Ovary (tissue), 9 donors: ENCODE measurements around the gene ZNF208. TPM values are rescaled to one million over a fixed set of nuclear protein-coding genes. Genes with fewer than 3 reads are reported as not detected.
A peak's percentile ranks its signal among the peaks of the same experiment; 100 is the strongest.
"Not testable (repeated sequence)": the region's sequence is repeated elsewhere in the genome, so short reads cannot be mapped to it uniquely, and the experiment has no call there.

Source experiments
- DNase-seq, 5 donors: peaks; one replicate each; pipeline ENCODE4 v3.0.0-alpha.2; 2019 to 2020
- H3K27ac ChIP-seq, 2 donors: fragments of 200-600 bp; one replicate each; pipeline versions ENCODE4 v1.5.1 to v1.8.0; 2019 to 2022
- H3K27me3 ChIP-seq: fragments of 200-600 bp; one replicate; pipeline ENCODE4 v1.8.0; 2022
- H3K36me3 ChIP-seq: fragments of 200-600 bp; sonication (generic); one replicate; pipeline ENCODE4 v1.5.1; 2019
- H3K4me1 ChIP-seq: one replicate; pipeline ENCODE4 v1.8.1; 2013; ENCODE audit warnings: mild to moderate bottlenecking, moderate library complexity; ENCODE audit not compliant: insufficient read depth
- H3K4me3 ChIP-seq: fragments of 200-600 bp; sonication (generic); one replicate; pipeline ENCODE4 v1.5.1; 2017
- H3K9me3 ChIP-seq, 2 donors: fragments of 200-600 bp in 1 of 2; sonication (generic) in 1 of 2; one replicate each; pipeline versions ENCODE4 v1.5.1 to v1.8.1; 2013 to 2019; ENCODE audit warnings: mild to moderate bottlenecking in 1 of 2, moderate library complexity in 1 of 2
- CTCF ChIP-seq, 3 donors: fragments of 450-650 bp in 2 of 3; fragments of 200-600 bp in 1 of 3; IDR thresholded peaks; one replicate each; pipeline versions ENCODE4 v1.5.1 to v1.8.0; 2016 to 2022; ENCODE audit warnings: antibody characterized with exemption in 3 of 3, mild to moderate bottlenecking in 1 of 3
- EP300 ChIP-seq: sonication (generic); formaldehyde crosslinking; IDR thresholded peaks from one replicate; pipeline ENCODE4 v1.6.1; 2017; ENCODE audit warnings: antibody characterized with exemption
- POLR2A ChIP-seq: fragments of 450-650 bp; IDR thresholded peaks from one replicate; pipeline ENCODE4 v1.6.1; 2017; ENCODE audit warnings: antibody characterized with exemption, mild to moderate bottlenecking, moderate library complexity
- WGBS, 3 donors: extraction: QIAGEN DNeasy Blood & Tissue Kit in 1 of 3; methylation state at CpG; one replicate each; pipeline versions ENCODE4 v1.1.5 to v1.1.7; 2013 to 2017; 5-methylcytosine and 5-hydroxymethylcytosine counted together
- intact Hi-C, 4 donors: fragments of 100-400 bp; cut with DNase I; formaldehyde crosslinking; loops; one replicate each; pipeline versions ENCODE4 v1.11.0 to v1.15.1; 2022 to 2023
- polyA plus RNA-seq, 2 donors: library from polyadenylated mRNA; stranded (reverse); fragments of 200-250 nt in 1 of 2; fragments of 350-450 nt in 1 of 2; fragmentation: Illumina TruSeq in 1 of 2; extraction: RNeasy Lipid Tissue Mini Kit (QIAGEN cat#74804) in 1 of 2; gene quantifications; one replicate each; pipeline ENCODE4 v1.2.3, GENCODE V29; 2013 to 2014
- total RNA-seq, 7 donors: library from RNA; depleted of rRNA in 2 of 7; stranded (reverse); fragments of >200 nt in 2 of 7; fragmentation: NEBNext Ultra II Directional in 3 of 7; extraction: Animal tissue kit (Norgen Biotek cat#: 25700) in 3 of 7; gene quantifications; one replicate each; pipeline versions ENCODE4 v1.1.0 to v1.2.4, GENCODE V29; 2016 to 2023
- donor health status: DM: no; HTN: no; CAD: no; lungs with moderate emphysema.
- donor health status: DM: no; HTN: no; CAD: no.
- donor health status: Bipolar disorder and iron deficiency.
- donor health status: DM: yes; HTN: yes; CAD: no.
- donor health status: DM: no; HTN: no; CAD: no.
- donor health status: DM: yes; HTN: yes; CAD: no.

Gene ZNF208
- total and polyA plus RNA-seq, 9 donors, result 1.3 to 47.5 (median 11.0) TPM

- WGBS, 3 donors, result 79 to 100% (median 94%) methylated on average over 1 of the region's 1 CpG
- intact Hi-C loops, result no loop called here
- no peak for DNase-seq
- H3K27ac ChIP-seq, result no peak overlapping the region
- no peaks in the 10 kb centered on the region for H3K36me3 ChIP-seq
- no peak overlapping the region for H3K4me3 ChIP-seq
- TF ChIP-seq POLR2A, result no peak
- TF ChIP-seq EP300, result no peak
- no peak for TF ChIP-seq CTCF (IDR thresholded peaks at IDR 0.05)
- H3K27me3 ChIP-seq, result no peaks in the 10 kb centered on the region
- H3K9me3 ChIP-seq, result no peaks in the 10 kb centered on the region
- no peaks in the 10 kb centered on the region for H3K4me1 ChIP-seq
These were observed 110.3 kb downstream of the ZNF208 start for GRCh38 chr19:21900401-21900800.

GRCh38 chr19:21891086-21891485, 119.7 kb downstream of the ZNF208 start:
- no peaks in the 10 kb centered on the region for H3K4me1 ChIP-seq
- TF ChIP-seq CTCF (IDR thresholded peaks at IDR 0.05) (no peak), EP300 (no peak), POLR2A (no peak)
- 88 to 100% (median 90%) methylated on average over 1 of the region's 1 CpG for WGBS, 3 donors
- no peak overlapping the region for H3K4me3 ChIP-seq
- no peaks in the 10 kb centered on the region for H3K36me3 ChIP-seq
- DNase-seq, result no peak
- H3K9me3 ChIP-seq, result no peaks in the 10 kb centered on the region
- intact Hi-C loops, result loop anchor here in 1 of 4 donors (10.0 kb wide), 1 partner anchor 346 kb away; no protein-coding TSS in a partner anchor
- no peaks in the 10 kb centered on the region for H3K27me3 ChIP-seq
- H3K27ac ChIP-seq, result no peak overlapping the region

GRCh38 chr19:21890017-21890416, 120.7 kb downstream of the ZNF208 start:
- 13 to 19% (median 13%) methylated on average over 7 to 9 of the region's 9 CpGs for WGBS, 3 donors
- intact Hi-C loops, result loop anchor here in 1 of 4 donors (10.0 kb wide), 1 partner anchor 345 kb away; no protein-coding TSS in a partner anchor

GRCh38 chr19:21885516-21885915, 125.2 kb downstream of the ZNF208 start:
- H3K27ac ChIP-seq, H3K27me3 ChIP-seq, H3K4me1 ChIP-seq, H3K9me3 ChIP-seq, H3K36me3 ChIP-seq, intact Hi-C loops, H3K4me3 ChIP-seq, DNase-seq: not testable (repeated sequence)
- 68 to 75% (median 74%) methylated on average over 2 of the region's 2 CpGs for WGBS, 3 donors

More at GRCh38 chr19:21890017-21890416, 120.7 kb downstream of the ZNF208 start:
- not testable (repeated sequence) for H3K4me3 ChIP-seq, H3K27me3 ChIP-seq, H3K4me1 ChIP-seq, H3K9me3 ChIP-seq, H3K27ac ChIP-seq, H3K36me3 ChIP-seq
- peak; percentile 24 to 65 (median 55) for DNase-seq
- peak in 1 of 3 donors; percentile 20 for TF ChIP-seq CTCF (IDR thresholded peaks at IDR 0.05)

- H3K4me3 ChIP-seq, H3K27ac ChIP-seq, H3K9me3 ChIP-seq, intact Hi-C loops, DNase-seq, H3K4me1 ChIP-seq, H3K36me3 ChIP-seq, H3K27me3 ChIP-seq: not testable (repeated sequence)
- 41 to 54% (median 41%) methylated on average over 8 of the region's 8 CpGs for WGBS, 3 donors
These were observed 126.0 kb downstream of the ZNF208 start for GRCh38 chr19:21884786-21885185.

- no peaks in the 10 kb centered on the region for H3K9me3 ChIP-seq
- no peak overlapping the region for H3K4me3 ChIP-seq
- TF ChIP-seq POLR2A (no peak), EP300 (no peak), CTCF (IDR thresholded peaks at IDR 0.05) (no peak)
- 34 to 40% (median 37%) methylated on average over 10 of the region's 10 CpGs for WGBS, 3 donors
- DNase-seq, result no peak
- H3K27ac ChIP-seq, result no peak overlapping the region
- intact Hi-C loops, result no loop called here
- no peaks in the 10 kb centered on the region for H3K4me1 ChIP-seq
- no peaks in the 10 kb centered on the region for H3K27me3 ChIP-seq
- H3K36me3 ChIP-seq, result no peaks in the 10 kb centered on the region
These were observed 127.2 kb downstream of the ZNF208 start for GRCh38 chr19:21883516-21883915.
